ENCODE results near the gene INCENP.

Gene INCENP

GRCh38 chr11:62115085-62115694, 8.6 kb upstream of the INCENP start:
- Mint-ChIP-seq H3K36me3 (peaks cover 12% of the 10 kb centered on the region), H3K4me1 (peaks cover 5% of the 10 kb centered on the region), H3K9me3 (peaks cover 7% of the 10 kb centered on the region), H3K4me3 (no peak overlapping the region), H3K27ac (no peak overlapping the region)
- ATAC-seq (no peak), DNase-seq (ENCODE audit: low spot score in 2 of 2) (no peak)

GRCh38 chr11:62116451-62116850, 7.4 kb upstream of the INCENP start:
- Mint-ChIP-seq H3K9me3 (peaks cover 7% of the 10 kb centered on the region), H3K36me3 (peaks cover 12% of the 10 kb centered on the region), H3K4me1 (peaks cover 5% of the 10 kb centered on the region), H3K27ac (no peak overlapping the region), H3K4me3 (no peak overlapping the region)
- no peak for ATAC-seq
- DNase-seq (ENCODE audit: low spot score in 2 of 2): no peak

- DNase-seq (ENCODE audit: low spot score in 2 of 2): no peak
- peaks cover 10% of the 10 kb centered on the region for H3K4me1 Mint-ChIP-seq
- H3K27ac Mint-ChIP-seq: no peak overlapping the region
- H3K36me3 Mint-ChIP-seq: peaks cover 11% of the 10 kb centered on the region
- H3K4me3 Mint-ChIP-seq: no peak overlapping the region
- no peak for ATAC-seq
- H3K9me3 Mint-ChIP-seq: peaks cover 7% of the 10 kb centered on the region
Measured at GRCh38 chr11:62119569-62119968, 4.2 kb upstream of the INCENP start.

- H3K4me1 Mint-ChIP-seq: peaks cover 14% of the 10 kb centered on the region
- no peak for DNase-seq (ENCODE audit: low spot score in 2 of 2)
- no peak for ATAC-seq
- peaks cover 15% of the 10 kb centered on the region for H3K36me3 Mint-ChIP-seq
- no peak overlapping the region for H3K4me3 Mint-ChIP-seq
- H3K27ac Mint-ChIP-seq: no peak overlapping the region
- H3K9me3 Mint-ChIP-seq: peaks cover 7% of the 10 kb centered on the region
Measured at GRCh38 chr11:62120001-62120400, 3.8 kb upstream of the INCENP start.

- H3K4me3 Mint-ChIP-seq: no peak overlapping the region
- ATAC-seq (no peak), DNase-seq (ENCODE audit: low spot score in 2 of 2) (no peak)
- peaks cover 19% of the 10 kb centered on the region for H3K4me1 Mint-ChIP-seq
- H3K9me3 Mint-ChIP-seq: peaks cover 7% of the 10 kb centered on the region
- H3K36me3 Mint-ChIP-seq: peaks cover 16% of the 10 kb centered on the region
- H3K27ac Mint-ChIP-seq: no peak overlapping the region
Measured at GRCh38 chr11:62120431-62120830, 3.4 kb upstream of the INCENP start.

- no peaks in the 10 kb centered on the region for H3K9me3 Mint-ChIP-seq
- H3K4me3 Mint-ChIP-seq: no peak overlapping the region
- no peak for DNase-seq (ENCODE audit: low spot score in 2 of 2)
- no peak for ATAC-seq
- H3K27ac Mint-ChIP-seq: no peak overlapping the region
- peaks cover 23% of the 10 kb centered on the region for H3K4me1 Mint-ChIP-seq
- peaks cover 16% of the 10 kb centered on the region for H3K36me3 Mint-ChIP-seq
Measured at GRCh38 chr11:62122076-62122475, 1.7 kb upstream of the INCENP start.

- DNase-seq (ENCODE audit: low spot score in 2 of 2): peak in 1 of 2 donors; percentile 66
- peak; percentile 43 for ATAC-seq
- peak overlapping the region; percentile 95 for H3K27ac Mint-ChIP-seq
- no peaks in the 10 kb centered on the region for H3K9me3 Mint-ChIP-seq
- peaks cover 34% of the 10 kb centered on the region for H3K4me1 Mint-ChIP-seq
- peak overlapping the region; percentile 96 for H3K4me3 Mint-ChIP-seq
- peaks cover 30% of the 10 kb centered on the region for H3K36me3 Mint-ChIP-seq
Measured at GRCh38 chr11:62124186-62125113, 639 bp downstream of the INCENP start.

- Mint-ChIP-seq H3K4me3 (peak overlapping the region; percentile 96), H3K27ac (peak overlapping the region; percentile 95), H3K9me3 (no peaks in the 10 kb centered on the region), H3K4me1 (peaks cover 34% of the 10 kb centered on the region), H3K36me3 (peaks cover 39% of the 10 kb centered on the region)
- DNase-seq (ENCODE audit: low spot score in 2 of 2) (no peak), ATAC-seq (no peak)
Measured at GRCh38 chr11:62125316-62125715, 1.5 kb downstream of the INCENP start.

GRCh38 chr11:62125881-62126280, 2.1 kb downstream of the INCENP start:
- Mint-ChIP-seq H3K27ac (peak overlapping the region; percentile 95), H3K4me3 (peak overlapping the region; percentile 96), H3K36me3 (peaks cover 44% of the 10 kb centered on the region), H3K4me1 (peaks cover 36% of the 10 kb centered on the region), H3K9me3 (no peaks in the 10 kb centered on the region)
- DNase-seq (ENCODE audit: low spot score in 2 of 2) (no peak), ATAC-seq (no peak)

GRCh38 chr11:62127426-62127825, 3.6 kb downstream of the INCENP start:
- H3K36me3 Mint-ChIP-seq: peaks cover 60% of the 10 kb centered on the region
- ATAC-seq: no peak
- no peak for DNase-seq (ENCODE audit: low spot score in 2 of 2)
- H3K4me1 Mint-ChIP-seq: peaks cover 50% of the 10 kb centered on the region
- no peaks in the 10 kb centered on the region for H3K9me3 Mint-ChIP-seq
- H3K27ac Mint-ChIP-seq: no peak overlapping the region
- H3K4me3 Mint-ChIP-seq: no peak overlapping the region

GRCh38 chr11:62127941-62128770, 4.3 kb downstream of the INCENP start:
- Mint-ChIP-seq H3K9me3 (no peaks in the 10 kb centered on the region), H3K4me1 (peaks cover 56% of the 10 kb centered on the region), H3K36me3 (peaks cover 67% of the 10 kb centered on the region), H3K27ac (peak overlapping the region; percentile 29), H3K4me3 (no peak overlapping the region)
- DNase-seq (ENCODE audit: low spot score in 2 of 2) (no peak), ATAC-seq (no peak)

- peak overlapping the region; percentile 29 for H3K27ac Mint-ChIP-seq
- no peak for DNase-seq (ENCODE audit: low spot score in 2 of 2)
- H3K4me1 Mint-ChIP-seq: peaks cover 50% of the 10 kb centered on the region
- H3K36me3 Mint-ChIP-seq: peaks cover 69% of the 10 kb centered on the region
- ATAC-seq: no peak
- no peak overlapping the region for H3K4me3 Mint-ChIP-seq
- no peaks in the 10 kb centered on the region for H3K9me3 Mint-ChIP-seq
Measured at GRCh38 chr11:62128835-62129234, 5.0 kb downstream of the INCENP start.

- H3K36me3 Mint-ChIP-seq: peaks cover 66% of the 10 kb centered on the region
- no peak overlapping the region for H3K4me3 Mint-ChIP-seq
- H3K27ac Mint-ChIP-seq: no peak overlapping the region
- peaks cover 45% of the 10 kb centered on the region for H3K4me1 Mint-ChIP-seq
- DNase-seq (ENCODE audit: low spot score in 2 of 2) (no peak), ATAC-seq (no peak)
- no peaks in the 10 kb centered on the region for H3K9me3 Mint-ChIP-seq
Measured at GRCh38 chr11:62129590-62130282, 5.9 kb downstream of the INCENP start.

GRCh38 chr11:62130283-62131169, 6.7 kb downstream of the INCENP start:
- Mint-ChIP-seq H3K4me3 (no peak overlapping the region), H3K9me3 (no peaks in the 10 kb centered on the region), H3K36me3 (peaks cover 66% of the 10 kb centered on the region), H3K4me1 (peaks cover 37% of the 10 kb centered on the region), H3K27ac (no peak overlapping the region)
- DNase-seq (ENCODE audit: low spot score in 2 of 2) (no peak), ATAC-seq (no peak)
